HepG2 (cell line): ENCODE measurements around the gene HCAR1. TPM values are rescaled to one million over a fixed set of nuclear protein-coding genes. Genes with fewer than 3 reads are reported as not detected.
A peak's percentile ranks its signal among the peaks of the same experiment; 100 is the strongest.

Experiments
- ATF7-NPFF ChIP-seq: sonication (generic); formaldehyde crosslinking; IDR thresholded peaks from 2 replicates; pipeline ENCODE4 v1.8.1; 2023; ENCODE audit warnings: mild to moderate bottlenecking, low read depth, missing genetic modification reagents, moderate library complexity
- ELF1 ChIP-seq: sonication (generic); formaldehyde crosslinking; IDR thresholded peaks from 2 replicates; pipeline ENCODE4 v1.4.0; 2020; ENCODE audit warnings: missing genetic modification reagents
- GLI4 ChIP-seq: sonication (generic); formaldehyde crosslinking; IDR thresholded peaks from 2 replicates; pipeline ENCODE4 v1.5.1; 2020; ENCODE audit warnings: missing genetic modification reagents, mild to moderate bottlenecking, moderate library complexity, borderline replicate concordance
- GPN1 ChIP-seq: sonication (generic); formaldehyde crosslinking; IDR thresholded peaks from 2 replicates; pipeline ENCODE4 v1.5.1; 2020; ENCODE audit warnings: missing genetic modification reagents, borderline replicate concordance
- GTF2F1 ChIP-seq: fragments of 150-350 bp; IDR thresholded peaks from 2 replicates; pipeline ENCODE4 v1.6.1; 2014; ENCODE audit warnings: low read length
- HOXD1 ChIP-seq: sonication (generic); formaldehyde crosslinking; IDR thresholded peaks from 2 replicates; pipeline ENCODE4 v1.5.0; 2020; ENCODE audit warnings: missing genetic modification reagents
- LBX2 ChIP-seq: sonication (generic); formaldehyde crosslinking; IDR thresholded peaks from 2 replicates; pipeline ENCODE4 v1.5.0; 2020; ENCODE audit warnings: missing genetic modification reagents, mild to moderate bottlenecking, borderline replicate concordance
- MZF1 ChIP-seq: sonication (generic); formaldehyde crosslinking; IDR thresholded peaks from 2 replicates; pipeline ENCODE4 v1.8.1; 2023; ENCODE audit warnings: mild to moderate bottlenecking, missing genetic modification reagents, borderline replicate concordance
- REPIN1 ChIP-seq: sonication (generic); formaldehyde crosslinking; IDR thresholded peaks from 2 replicates; pipeline ENCODE4 v1.8.0; 2022; ENCODE audit warnings: missing genetic modification reagents, low read depth, mild to moderate bottlenecking, borderline replicate concordance
- RFX1 ChIP-seq: fragments of 450-650 bp; IDR thresholded peaks from 2 replicates; pipeline ENCODE4 v1.6.1; 2017
- SCMH1 ChIP-seq: sonication (generic); formaldehyde crosslinking; IDR thresholded peaks from 2 replicates; pipeline ENCODE4 v1.9.0; 2021; ENCODE audit warnings: missing genetic modification reagents, mild to moderate bottlenecking, borderline replicate concordance
- SOX13 ChIP-seq, 3 experiments: fragments of 450-650 bp in 1 of 3; sonication (generic) in 1 of 3; formaldehyde crosslinking in 1 of 3; IDR thresholded peaks in 2 of 3; conservative IDR thresholded peaks in 1 of 3; 2 replicates each; pipeline versions ENCODE4 v1.5.0 to v1.6.1; 2016 to 2020; ENCODE audit warnings: antibody characterized with exemption in 1 of 3, mild to moderate bottlenecking in 1 of 3, missing compliant biosample characterization in 1 of 3, missing genetic modification reagents in 1 of 3, moderate library complexity in 1 of 3
- ZBTB33 ChIP-seq: sonication (generic); formaldehyde crosslinking; IDR thresholded peaks from 2 replicates; pipeline ENCODE4 v1.4.0; 2020; ENCODE audit warnings: missing genetic modification reagents
- ZNF30 ChIP-seq: sonication (generic); formaldehyde crosslinking; IDR thresholded peaks from 2 replicates; pipeline ENCODE4 v1.5.0; 2020; ENCODE audit warnings: mild to moderate bottlenecking, missing genetic modification reagents
- ZNF451 ChIP-seq: sonication (generic); formaldehyde crosslinking; IDR thresholded peaks from 2 replicates; pipeline ENCODE4 v1.5.0; 2020; ENCODE audit warnings: mild to moderate bottlenecking, missing genetic modification reagents
- ZNF614 ChIP-seq: IDR thresholded peaks from 2 replicates; pipeline ENCODE4 v1.6.1; 2018; ENCODE audit warnings: missing biosample characterization, missing genetic modification reagents, inconsistent platforms, borderline replicate concordance
- ZNF746 ChIP-seq: sonication (generic); formaldehyde crosslinking; IDR thresholded peaks from 2 replicates; pipeline ENCODE4 v1.8.0; 2022; ENCODE audit warnings: mild to moderate bottlenecking, missing genetic modification reagents
- polyA plus RNA-seq, 8 experiments: library from polyadenylated mRNA; depleted of rRNA in 3 of 8; stranded (reverse) in 7 of 8; unstranded in 1 of 8; fragments of >200 nt; fragmentation: Illumina TruSeq in 4 of 8; extraction: Trizol in 4 of 8; gene quantifications; 2 replicates each; pipeline versions ENCODE4 v1.2.1 to v1.2.3, GENCODE V29; 2011 to 2016; ENCODE audit warnings: low read depth in 4 of 8, missing spikeins in 1 of 8, mixed read lengths in 1 of 8; ENCODE audit not compliant: insufficient read depth in 1 of 8
- total RNA-seq, 5 experiments: library from RNA; depleted of rRNA; stranded (reverse); fragments of >200 nt; fragmentation: Illumina TruSeq; extraction: Trizol; gene quantifications; 2 replicates each; pipeline ENCODE4 v1.2.3, GENCODE V29; 2016; ENCODE audit warnings: low read depth in 1 of 5
- TF ChIP-seq, protein P1 (sequence below): sonication (generic); formaldehyde crosslinking; IDR thresholded peaks from 2 replicates; pipeline ENCODE4 v1.4.0; 2020; ENCODE audit warnings: missing genetic modification reagents
- TF ChIP-seq, protein P2 (sequence below): sonication (generic); formaldehyde crosslinking; conservative IDR thresholded peaks from 2 replicates; pipeline ENCODE4 v1.4.0; 2020; ENCODE audit warnings: missing genetic modification reagents
- TF ChIP-seq, protein P3 (sequence below): sonication (generic); formaldehyde crosslinking; IDR thresholded peaks from 2 replicates; pipeline ENCODE4 v1.5.1; 2020; ENCODE audit warnings: mild to moderate bottlenecking, missing genetic modification reagents

The HCAR1 gene
- total and polyA plus RNA-seq, 2 of the 13 experiments (the other 11 are each of a cell fraction or from before 2014, with no cell fraction given) = 0.53 to 4.4 TPM

DNA sequence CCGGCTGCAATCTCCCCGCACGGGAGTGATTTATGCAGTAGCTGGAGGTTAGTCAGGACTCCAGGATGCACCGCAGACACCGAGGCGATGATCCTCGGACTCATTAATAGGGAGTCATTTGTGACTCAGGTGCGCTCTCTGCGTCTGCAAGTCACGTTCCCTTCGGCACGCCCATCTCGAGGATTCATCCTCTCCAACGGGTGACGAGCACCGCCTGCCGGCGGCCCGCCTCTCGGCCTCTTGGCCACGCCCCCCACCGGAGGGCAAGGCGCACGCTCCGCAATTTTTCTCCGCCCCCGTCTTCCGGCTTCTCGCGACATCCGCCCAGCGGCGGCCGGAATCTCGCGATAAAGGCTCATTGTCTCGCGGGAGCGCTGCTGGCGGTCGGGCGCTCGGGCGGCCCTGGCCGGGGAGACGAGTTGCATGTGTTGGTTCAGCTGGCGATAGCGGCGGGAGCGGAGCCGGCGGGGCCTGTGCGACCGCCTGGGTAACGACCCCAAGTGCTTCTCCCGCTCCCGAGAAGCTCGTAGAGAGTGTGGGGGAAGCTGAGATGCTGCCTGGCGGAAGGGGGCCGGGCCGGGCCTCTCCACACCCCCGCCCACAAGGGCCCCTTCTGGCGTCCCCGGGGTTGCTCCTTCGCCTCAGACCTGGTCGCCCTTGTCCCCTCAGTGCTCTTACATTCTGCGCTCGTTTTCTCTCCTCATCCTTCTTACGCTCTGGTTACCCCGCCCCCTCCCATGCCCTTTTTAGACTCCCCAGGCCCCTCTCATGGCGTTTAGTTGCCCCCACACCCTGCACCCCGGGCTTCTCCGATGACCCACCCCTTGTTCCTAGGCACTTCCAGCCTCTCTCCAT, 22.0 kb upstream of the HCAR1 start, which contains the start of gene DENR (continued):
- TF ChIP-seq, protein P1, sequence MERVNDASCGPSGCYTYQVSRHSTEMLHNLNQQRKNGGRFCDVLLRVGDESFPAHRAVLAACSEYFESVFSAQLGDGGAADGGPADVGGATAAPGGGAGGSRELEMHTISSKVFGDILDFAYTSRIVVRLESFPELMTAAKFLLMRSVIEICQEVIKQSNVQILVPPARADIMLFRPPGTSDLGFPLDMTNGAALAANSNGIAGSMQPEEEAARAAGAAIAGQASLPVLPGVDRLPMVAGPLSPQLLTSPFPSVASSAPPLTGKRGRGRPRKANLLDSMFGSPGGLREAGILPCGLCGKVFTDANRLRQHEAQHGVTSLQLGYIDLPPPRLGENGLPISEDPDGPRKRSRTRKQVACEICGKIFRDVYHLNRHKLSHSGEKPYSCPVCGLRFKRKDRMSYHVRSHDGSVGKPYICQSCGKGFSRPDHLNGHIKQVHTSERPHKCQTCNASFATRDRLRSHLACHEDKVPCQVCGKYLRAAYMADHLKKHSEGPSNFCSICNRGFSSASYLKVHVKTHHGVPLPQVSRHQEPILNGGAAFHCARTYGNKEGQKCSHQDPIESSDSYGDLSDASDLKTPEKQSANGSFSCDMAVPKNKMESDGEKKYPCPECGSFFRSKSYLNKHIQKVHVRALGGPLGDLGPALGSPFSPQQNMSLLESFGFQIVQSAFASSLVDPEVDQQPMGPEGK (CRISPR knock-in tag) = peak; percentile 64; the same call in 1 of the 2 replicates
- TF ChIP-seq LBX2 (CRISPR knock-in tag) = peak; percentile 83; the same call in 1 of the 2 replicates
- peak; percentile 92 for TF ChIP-seq ZNF451 (CRISPR knock-in tag)
- TF ChIP-seq, protein P2, sequence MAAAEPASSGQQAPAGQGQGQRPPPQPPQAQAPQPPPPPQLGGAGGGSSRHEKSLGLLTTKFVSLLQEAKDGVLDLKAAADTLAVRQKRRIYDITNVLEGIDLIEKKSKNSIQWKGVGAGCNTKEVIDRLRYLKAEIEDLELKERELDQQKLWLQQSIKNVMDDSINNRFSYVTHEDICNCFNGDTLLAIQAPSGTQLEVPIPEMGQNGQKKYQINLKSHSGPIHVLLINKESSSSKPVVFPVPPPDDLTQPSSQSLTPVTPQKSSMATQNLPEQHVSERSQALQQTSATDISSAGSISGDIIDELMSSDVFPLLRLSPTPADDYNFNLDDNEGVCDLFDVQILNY (CRISPR knock-in tag) = no peak
- no peak for TF ChIP-seq RFX1
- TF ChIP-seq ZNF614 (CRISPR knock-in tag) = peak; percentile 93
- TF ChIP-seq ATF7-NPFF (CRISPR knock-in tag) = peak; percentile 84
- TF ChIP-seq, protein P3, sequence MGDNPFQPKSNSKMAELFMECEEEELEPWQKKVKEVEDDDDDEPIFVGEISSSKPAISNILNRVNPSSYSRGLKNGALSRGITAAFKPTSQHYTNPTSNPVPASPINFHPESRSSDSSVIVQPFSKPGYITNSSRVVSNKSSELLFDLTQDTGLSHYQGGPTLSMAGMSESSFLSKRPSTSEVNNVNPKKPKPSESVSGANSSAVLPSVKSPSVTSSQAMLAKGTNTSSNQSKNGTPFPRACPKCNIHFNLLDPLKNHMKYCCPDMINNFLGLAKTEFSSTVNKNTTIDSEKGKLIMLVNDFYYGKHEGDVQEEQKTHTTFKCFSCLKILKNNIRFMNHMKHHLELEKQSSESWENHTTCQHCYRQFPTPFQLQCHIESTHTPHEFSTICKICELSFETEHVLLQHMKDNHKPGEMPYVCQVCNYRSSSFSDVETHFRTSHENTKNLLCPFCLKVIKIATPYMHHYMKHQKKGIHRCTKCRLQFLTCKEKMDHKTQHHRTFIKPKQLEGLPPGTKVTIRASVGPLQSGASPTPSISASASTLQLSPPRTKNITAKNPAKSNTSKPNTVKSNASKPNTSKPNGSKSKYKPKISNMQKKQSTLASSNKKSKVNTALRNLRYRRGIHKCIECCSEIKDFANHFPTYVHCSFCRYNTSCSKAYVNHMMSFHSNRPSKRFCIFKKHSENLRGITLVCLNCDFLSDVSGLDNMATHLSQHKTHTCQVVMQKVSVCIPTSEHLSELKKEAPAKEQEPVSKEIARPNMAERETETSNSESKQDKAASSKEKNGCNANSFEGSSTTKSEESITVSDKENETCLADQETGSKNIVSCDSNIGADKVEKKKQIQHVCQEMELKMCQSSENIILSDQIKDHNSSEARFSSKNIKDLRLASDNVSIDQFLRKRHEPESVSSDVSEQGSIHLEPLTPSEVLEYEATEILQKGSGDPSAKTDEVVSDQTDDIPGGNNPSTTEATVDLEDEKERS = peak; percentile 36; the same call in 1 of the 2 replicates
- TF ChIP-seq ELF1 (CRISPR knock-in tag) = peak; percentile 98
- peak; percentile 20; the same call in 1 of the 2 replicates for TF ChIP-seq ZNF746
- TF ChIP-seq GTF2F1 = no peak
- TF ChIP-seq REPIN1 (CRISPR knock-in tag) = peak; percentile 75
- TF ChIP-seq SOX13 (IDR thresholded peaks at IDR 0.05) = no peak
- peak in 1 of 2 experiments; percentile 41; a peak in 2 of 4 replicates for TF ChIP-seq SOX13 (CRISPR knock-in tag; conservative IDR thresholded peaks at IDR 0.05 in 1 of 2, IDR thresholded peaks at IDR 0.05 in 1 of 2)
- TF ChIP-seq GLI4 (CRISPR knock-in tag) = no peak
- TF ChIP-seq GPN1 (CRISPR knock-in tag) = no peak
- TF ChIP-seq HOXD1 (CRISPR knock-in tag) = peak; percentile 85; the same call in 1 of the 2 replicates
- no peak for TF ChIP-seq ZNF30 (CRISPR knock-in tag)
- TF ChIP-seq ZBTB33 = peak; percentile 87
- no peak for TF ChIP-seq SCMH1
- no peak for TF ChIP-seq MZF1 (CRISPR knock-in tag)
